Lower leg skin (tissue), 3 donors: Measurements from ENCODE around the gene WSCD1.

ENCODE experiments used
- POLR2A ChIP-seq, 2 donors: fragments of 450-650 bp; IDR thresholded peaks; one replicate each; pipeline ENCODE4 v1.6.1; 2016 to 2017; ENCODE audit warnings: antibody characterized with exemption in 2 of 2, mild to moderate bottlenecking in 1 of 2, moderate library complexity in 1 of 2
- TF ChIP-seq, protein P1 (sequence below), 3 donors: fragments of 450-650 bp; IDR thresholded peaks; one replicate each; pipeline ENCODE4 v1.5.1; 2016; ENCODE audit warnings: antibody characterized with exemption in 3 of 3, mild to moderate bottlenecking in 3 of 3, moderate library complexity in 2 of 3

DNA sequence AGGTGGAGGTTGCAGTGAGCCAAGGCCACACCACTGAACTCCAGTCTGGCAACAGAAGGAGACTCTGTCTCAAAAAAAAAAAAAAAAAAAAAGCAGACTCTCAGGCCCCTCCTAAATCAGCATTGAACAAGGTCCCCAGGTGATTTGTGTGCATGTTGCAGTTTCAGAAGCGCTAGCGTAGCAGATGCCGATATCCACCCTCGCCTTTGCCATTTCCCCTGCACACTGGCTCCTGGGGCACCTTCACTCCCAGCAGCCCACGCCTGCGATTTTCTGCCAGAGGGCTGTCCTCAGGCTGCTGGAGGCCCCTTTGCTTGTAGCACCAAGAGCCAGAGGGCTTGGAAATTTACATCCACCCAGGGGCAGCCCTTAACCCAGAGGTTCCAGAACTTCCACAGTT lies 95.6 kb downstream of the WSCD1 start:
- TF ChIP-seq, protein P1, sequence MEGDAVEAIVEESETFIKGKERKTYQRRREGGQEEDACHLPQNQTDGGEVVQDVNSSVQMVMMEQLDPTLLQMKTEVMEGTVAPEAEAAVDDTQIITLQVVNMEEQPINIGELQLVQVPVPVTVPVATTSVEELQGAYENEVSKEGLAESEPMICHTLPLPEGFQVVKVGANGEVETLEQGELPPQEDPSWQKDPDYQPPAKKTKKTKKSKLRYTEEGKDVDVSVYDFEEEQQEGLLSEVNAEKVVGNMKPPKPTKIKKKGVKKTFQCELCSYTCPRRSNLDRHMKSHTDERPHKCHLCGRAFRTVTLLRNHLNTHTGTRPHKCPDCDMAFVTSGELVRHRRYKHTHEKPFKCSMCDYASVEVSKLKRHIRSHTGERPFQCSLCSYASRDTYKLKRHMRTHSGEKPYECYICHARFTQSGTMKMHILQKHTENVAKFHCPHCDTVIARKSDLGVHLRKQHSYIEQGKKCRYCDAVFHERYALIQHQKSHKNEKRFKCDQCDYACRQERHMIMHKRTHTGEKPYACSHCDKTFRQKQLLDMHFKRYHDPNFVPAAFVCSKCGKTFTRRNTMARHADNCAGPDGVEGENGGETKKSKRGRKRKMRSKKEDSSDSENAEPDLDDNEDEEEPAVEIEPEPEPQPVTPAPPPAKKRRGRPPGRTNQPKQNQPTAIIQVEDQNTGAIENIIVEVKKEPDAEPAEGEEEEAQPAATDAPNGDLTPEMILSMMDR (IDR thresholded peaks at IDR 0.05), result no peak
- no peak for TF ChIP-seq POLR2A (IDR thresholded peaks at IDR 0.05)
